Fibroblast of lung (primary cell): ENCODE measurements around the gene MGLL. TPM values are rescaled to one million over a fixed set of nuclear protein-coding genes. Genes with fewer than 3 reads are reported as not detected.

Experiments
- DNase-seq, 2 donors: peaks; one replicate each; pipeline versions ENCODE4 v3.0.0 to v3.0.0-alpha.2; 2010; ENCODE audit warnings: low read depth in 2 of 2
- H2AFZ ChIP-seq: 2 replicates; pipeline ENCODE4 v1.5.1; 2012; ENCODE audit warnings: low read length, control low read depth, inconsistent platforms
- H3K27ac ChIP-seq: 2 replicates; pipeline ENCODE4 v1.5.1; 2011; ENCODE audit warnings: low read length, control low read depth; ENCODE audit not compliant: insufficient read depth
- H3K27me3 ChIP-seq: 2 replicates; pipeline ENCODE4 v1.5.1; 2011; ENCODE audit warnings: mild to moderate bottlenecking, low read length; ENCODE audit not compliant: control insufficient read depth, insufficient read depth
- H3K36me3 ChIP-seq: 2 replicates; pipeline ENCODE4 v1.5.1; 2011; ENCODE audit warnings: low read length; ENCODE audit not compliant: control insufficient read depth, insufficient read depth
- H3K4me1 ChIP-seq: 2 replicates; pipeline ENCODE4 v1.5.1; 2011; ENCODE audit warnings: low read length; ENCODE audit not compliant: control insufficient read depth, insufficient read depth; ENCODE audit errors: extremely low read depth
- H3K4me2 ChIP-seq: 2 replicates; pipeline ENCODE4 v1.5.1; 2011; ENCODE audit warnings: low read length, control low read depth; ENCODE audit not compliant: insufficient read depth; ENCODE audit errors: extremely low read depth
- H3K4me3 ChIP-seq, 4 experiments: fragments of 200-600 bp in 1 of 4; sonication (generic) in 1 of 4; replicated peaks in 1 of 4; 2 replicates each; pipeline ENCODE4 v1.5.1; 2011 to 2016; ENCODE audit warnings: low read length in 4 of 4, low read depth in 3 of 4, mild to moderate bottlenecking in 3 of 4, control low read depth in 2 of 4, inconsistent platforms in 1 of 4, mixed read lengths in 1 of 4; ENCODE audit not compliant: insufficient read depth in 1 of 4; ENCODE audit errors: control extremely low read depth in 1 of 4
- H3K79me2 ChIP-seq: 2 replicates; pipeline ENCODE4 v1.5.1; 2012; ENCODE audit warnings: mild to moderate bottlenecking, low read length, inconsistent platforms; ENCODE audit not compliant: control insufficient read depth, insufficient read depth
- H3K9ac ChIP-seq: 2 replicates; pipeline ENCODE4 v1.5.1; 2011; ENCODE audit warnings: mild to moderate bottlenecking, low read length, control low read depth; ENCODE audit not compliant: insufficient read depth
- H3K9me3 ChIP-seq: 2 replicates; pipeline ENCODE4 v1.5.1; 2012; ENCODE audit warnings: low read depth, low read length; ENCODE audit not compliant: control insufficient read depth, insufficient read depth
- H4K20me1 ChIP-seq: 2 replicates; pipeline ENCODE4 v1.5.1; 2011; ENCODE audit warnings: low read length; ENCODE audit not compliant: control insufficient read depth, insufficient read depth; ENCODE audit errors: extremely low read depth
- CTCF ChIP-seq, 2 donors: IDR thresholded peaks in 1 of 2; conservative IDR thresholded peaks in 1 of 2; 1 replicate in 1 of 2; 2 replicates in 1 of 2; pipeline ENCODE4 v1.5.1; 2011 to 2012; ENCODE audit warnings: low read length in 2 of 2, control low read depth in 1 of 2, inconsistent platforms in 1 of 2, low read depth in 1 of 2, mild to moderate bottlenecking in 1 of 2
- EZH2 ChIP-seq: IDR thresholded peaks from 2 replicates; pipeline ENCODE4 v1.5.1; 2012; ENCODE audit warnings: low read length, control low read depth, mild to moderate bottlenecking; ENCODE audit errors: missing control alignments
- polyA plus RNA-seq, 2 donors: library from polyadenylated mRNA; depleted of rRNA in 1 of 2; stranded (reverse) in 1 of 2; unstranded in 1 of 2; fragments of >200 nt; gene quantifications; 2 replicates each; pipeline ENCODE4 v1.2.1, GENCODE V29; 2011 to 2012; ENCODE audit warnings: missing spikeins in 1 of 2
- total RNA-seq: library from RNA; depleted of rRNA; stranded (reverse); fragments of >200 nt; gene quantifications from 2 replicates; pipeline ENCODE4 v1.2.1, GENCODE V29; 2014

MGLL gene
- total and polyA plus RNA-seq, 2 donors (not counting 1 experiment from before 2014, with no cell fraction given): 60.1 to 122 TPM

GRCh38 chr3:127680798-127681221 is 141.5 kb downstream of the MGLL start:
- Histone ChIP-seq H3K27ac (no peak overlapping the region), H2AFZ (no peak overlapping the region), H3K9me3 (no peaks in the 10 kb centered on the region), H3K9ac (no peak overlapping the region), H4K20me1 (no peaks in the 10 kb centered on the region), H3K27me3 (no peaks in the 10 kb centered on the region), H3K79me2 (no peaks in the 10 kb centered on the region), H3K4me1 (no peaks in the 10 kb centered on the region), H3K4me2 (no peak overlapping the region), H3K36me3 (peaks cover 2% of the 10 kb centered on the region), H3K4me3 (no peak overlapping the region)
- TF ChIP-seq EZH2 (no peak), CTCF (conservative IDR thresholded peaks at IDR 0.05 in 1 of 2, IDR thresholded peaks at IDR 0.05 in 1 of 2; ENCODE audit: low read depth in 1 of 2, low read length in 2 of 2) (no peak)
- no peak for DNase-seq

GRCh38 chr3:127680146-127680661 is 142.1 kb downstream of the MGLL start:
- no peak for DNase-seq
- Histone ChIP-seq H3K27me3 (no peaks in the 10 kb centered on the region), H3K4me2 (no peak overlapping the region), H3K4me1 (no peaks in the 10 kb centered on the region), H3K9ac (no peak overlapping the region), H3K36me3 (peaks cover 2% of the 10 kb centered on the region), H2AFZ (no peak overlapping the region), H3K27ac (no peak overlapping the region), H3K9me3 (no peaks in the 10 kb centered on the region), H3K79me2 (no peaks in the 10 kb centered on the region), H3K4me3 (no peak overlapping the region), H4K20me1 (no peaks in the 10 kb centered on the region)
- TF ChIP-seq EZH2 (no peak), CTCF (conservative IDR thresholded peaks at IDR 0.05 in 1 of 2, IDR thresholded peaks at IDR 0.05 in 1 of 2; ENCODE audit: low read depth in 1 of 2, low read length in 2 of 2) (no peak)

- H3K4me2 ChIP-seq: no peak overlapping the region
- no peaks in the 10 kb centered on the region for H4K20me1 ChIP-seq
- no peaks in the 10 kb centered on the region for H3K79me2 ChIP-seq
- H3K27ac ChIP-seq: no peak overlapping the region
- no peak overlapping the region for H3K4me3 ChIP-seq
- H3K36me3 ChIP-seq: peaks cover 2% of the 10 kb centered on the region
- H3K9me3 ChIP-seq: no peaks in the 10 kb centered on the region
- no peaks in the 10 kb centered on the region for H3K27me3 ChIP-seq
- H2AFZ ChIP-seq: no peak overlapping the region
- TF ChIP-seq CTCF (conservative IDR thresholded peaks at IDR 0.05 in 1 of 2, IDR thresholded peaks at IDR 0.05 in 1 of 2; ENCODE audit: low read depth in 1 of 2, low read length in 2 of 2) (peak in 1 of 2 donors; percentile 27), EZH2 (no peak)
- no peaks in the 10 kb centered on the region for H3K4me1 ChIP-seq
- no peak for DNase-seq
- H3K9ac ChIP-seq: no peak overlapping the region
Measured at GRCh38 chr3:127679534-127680145, 142.7 kb downstream of the MGLL start.
